ENCODE results near the gene MXI1. TPM values are rescaled to one million over a fixed set of nuclear protein-coding genes. Genes with fewer than 3 reads are reported as not detected.

Gene MXI1
- total RNA-seq, 1 donor from 2014 or later, result 31.5 TPM

GRCh38 chr10:110163841-110164240, 43.6 kb upstream of the MXI1 start:
- Histone ChIP-seq H3K4me1 (ENCODE audit: insufficient read depth, low read length) (no peaks in the 10 kb centered on the region), H2AFZ (ENCODE audit: low read depth, low read length) (no peak overlapping the region), H3K36me3 (ENCODE audit: insufficient read depth, low read length) (no peaks in the 10 kb centered on the region), H3K27me3 (ENCODE audit: insufficient read depth, low read length) (peaks cover 29% of the 10 kb centered on the region), H3K9ac (ENCODE audit: low read length) (no peak overlapping the region), H3K4me2 (ENCODE audit: low read length) (no peak overlapping the region), H3K79me2 (ENCODE audit: insufficient read depth, low read length) (no peaks in the 10 kb centered on the region), H3K27ac (ENCODE audit: low read depth, low read length) (no peak overlapping the region), H3K9me3 (ENCODE audit: insufficient read depth, low read depth, low read length) (no peaks in the 10 kb centered on the region), H3K4me3 (ENCODE audit: insufficient read depth, low read depth, low read length) (no peak overlapping the region), H4K20me1 (ENCODE audit: insufficient read depth, low read length) (no peaks in the 10 kb centered on the region)
- Mint-ChIP-seq H3K27me3 (ENCODE audit: low read depth, unreplicated experiment) (peaks cover 59% of the 10 kb centered on the region), H3K9me3 (ENCODE audit: unreplicated experiment) (peaks cover 4% of the 10 kb centered on the region), H3K27ac (ENCODE audit: unreplicated experiment) (no peak overlapping the region), H3K36me3 (ENCODE audit: low read depth, unreplicated experiment) (no peaks in the 10 kb centered on the region), H3K4me1 (ENCODE audit: low read depth, unreplicated experiment) (no peaks in the 10 kb centered on the region), H3K4me3 (ENCODE audit: unreplicated experiment) (no peak overlapping the region)
- TF ChIP-seq CTCF (IDR thresholded peaks at IDR 0.05; ENCODE audit: insufficient read depth, low read depth, low read length), result no peak
- TF ChIP-seq EZH2 (IDR thresholded peaks at IDR 0.05; ENCODE audit: insufficient read depth, low read length), result no peak
- FAIRE-seq (no peak), DNase-seq (ENCODE audit: low read depth) (no peak)

GRCh38 chr10:110165239-110165638, 42.2 kb upstream of the MXI1 start:
- TF ChIP-seq EZH2 (IDR thresholded peaks at IDR 0.05; ENCODE audit: insufficient read depth, low read length) (no peak), CTCF (IDR thresholded peaks at IDR 0.05; ENCODE audit: insufficient read depth, low read depth, low read length) (no peak)
- no peak for FAIRE-seq
- Mint-ChIP-seq H3K9me3 (ENCODE audit: unreplicated experiment) (peaks cover 4% of the 10 kb centered on the region), H3K36me3 (ENCODE audit: low read depth, unreplicated experiment) (no peaks in the 10 kb centered on the region), H3K4me1 (ENCODE audit: low read depth, unreplicated experiment) (no peaks in the 10 kb centered on the region), H3K4me3 (ENCODE audit: unreplicated experiment) (no peak overlapping the region), H3K27me3 (ENCODE audit: low read depth, unreplicated experiment) (peaks cover 70% of the 10 kb centered on the region), H3K27ac (ENCODE audit: unreplicated experiment) (no peak overlapping the region)
- no peaks in the 10 kb centered on the region for H3K4me1 ChIP-seq (ENCODE audit: insufficient read depth, low read length)
- H3K4me3 ChIP-seq (ENCODE audit: insufficient read depth, low read depth, low read length), result no peak overlapping the region
- no peaks in the 10 kb centered on the region for H3K36me3 ChIP-seq (ENCODE audit: insufficient read depth, low read length)
- H3K9ac ChIP-seq (ENCODE audit: low read length), result no peak overlapping the region
- no peak for DNase-seq (ENCODE audit: low read depth)
- no peaks in the 10 kb centered on the region for H3K79me2 ChIP-seq (ENCODE audit: insufficient read depth, low read length)
- no peaks in the 10 kb centered on the region for H3K9me3 ChIP-seq (ENCODE audit: insufficient read depth, low read depth, low read length)
- no peak overlapping the region for H3K27ac ChIP-seq (ENCODE audit: low read depth, low read length)
- H3K27me3 ChIP-seq (ENCODE audit: insufficient read depth, low read length), result peaks cover 43% of the 10 kb centered on the region
- no peak overlapping the region for H2AFZ ChIP-seq (ENCODE audit: low read depth, low read length)
- H4K20me1 ChIP-seq (ENCODE audit: insufficient read depth, low read length), result no peaks in the 10 kb centered on the region
- no peak overlapping the region for H3K4me2 ChIP-seq (ENCODE audit: low read length)

GRCh38 chr10:110167149-110167548, 40.3 kb upstream of the MXI1 start:
- H3K36me3 ChIP-seq (ENCODE audit: insufficient read depth, low read length), result no peaks in the 10 kb centered on the region
- no peaks in the 10 kb centered on the region for H3K36me3 Mint-ChIP-seq (ENCODE audit: low read depth, unreplicated experiment)
- H3K27me3 Mint-ChIP-seq (ENCODE audit: low read depth, unreplicated experiment), result peaks cover 82% of the 10 kb centered on the region
- TF ChIP-seq CTCF (IDR thresholded peaks at IDR 0.05; ENCODE audit: insufficient read depth, low read depth, low read length) (no peak), EZH2 (IDR thresholded peaks at IDR 0.05; ENCODE audit: insufficient read depth, low read length) (no peak)
- H3K27ac ChIP-seq (ENCODE audit: low read depth, low read length), result no peak overlapping the region
- no peak overlapping the region for H3K4me3 ChIP-seq (ENCODE audit: insufficient read depth, low read depth, low read length)
- H3K9me3 ChIP-seq (ENCODE audit: insufficient read depth, low read depth, low read length), result no peaks in the 10 kb centered on the region
- H3K4me3 Mint-ChIP-seq (ENCODE audit: unreplicated experiment), result no peak overlapping the region
- no peaks in the 10 kb centered on the region for H3K4me1 ChIP-seq (ENCODE audit: insufficient read depth, low read length)
- no peak overlapping the region for H2AFZ ChIP-seq (ENCODE audit: low read depth, low read length)
- H3K4me2 ChIP-seq (ENCODE audit: low read length), result no peak overlapping the region
- peaks cover 4% of the 10 kb centered on the region for H3K9me3 Mint-ChIP-seq (ENCODE audit: unreplicated experiment)
- no peak for FAIRE-seq
- H3K79me2 ChIP-seq (ENCODE audit: insufficient read depth, low read length), result no peaks in the 10 kb centered on the region
- H3K4me1 Mint-ChIP-seq (ENCODE audit: low read depth, unreplicated experiment), result no peaks in the 10 kb centered on the region
- no peaks in the 10 kb centered on the region for H4K20me1 ChIP-seq (ENCODE audit: insufficient read depth, low read length)
- DNase-seq (ENCODE audit: low read depth), result no peak
- H3K9ac ChIP-seq (ENCODE audit: low read length), result no peak overlapping the region
- peaks cover 44% of the 10 kb centered on the region for H3K27me3 ChIP-seq (ENCODE audit: insufficient read depth, low read length)
- H3K27ac Mint-ChIP-seq (ENCODE audit: unreplicated experiment), result no peak overlapping the region
